ENCODE results near the gene CHD6. TPM values are rescaled to one million over a fixed set of nuclear protein-coding genes. Genes with fewer than 3 reads are reported as not detected.

The CHD6 gene
- total RNA-seq, 1 experiment from 2014 or later: 80.5 TPM

GRCh38 chr20:41572010-41572572, 46.1 kb downstream of the CHD6 start:
- peaks cover 12% of the 10 kb centered on the region; the same call in 1 of the 2 replicates for H3K9me3 ChIP-seq
- H3K4me1 ChIP-seq: peaks cover 19% of the 10 kb centered on the region
- no peak overlapping the region for H3K4me3 Mint-ChIP-seq (ENCODE audit: unreplicated experiment)
- TF ChIP-seq CTCF (IDR thresholded peaks at IDR 0.05; ENCODE audit: insufficient read depth in 1 of 2, low read depth in 1 of 2, low read length in 1 of 2, severe bottlenecking in 1 of 2, unreplicated experiment in 1 of 2): peak; percentile 83 to 91
- BruUV-seq (replicated peaks): no TSS peak
- intact Hi-C loops (cut with micrococcal nuclease; ENCODE audit: unreplicated experiment): loop anchor here (1.0 to 10.0 kb wide), 6 partner anchors 47 to 230 kb away; partner anchors contain the start of genes CHD6 and LPIN3
- H3K27me3 Mint-ChIP-seq (ENCODE audit: insufficient read depth, unreplicated experiment): no peaks in the 10 kb centered on the region
- H3K27me3 ChIP-seq (replicated peaks; ENCODE audit: control insufficient read depth, insufficient read depth, low read length): no peaks in the 10 kb centered on the region
- peaks cover 16% of the 10 kb centered on the region for H3K4me1 Mint-ChIP-seq (ENCODE audit: low read depth, unreplicated experiment)
- H3K4me3 ChIP-seq (ENCODE audit: low read depth, low read length): no peak overlapping the region
- H3K9me3 Mint-ChIP-seq (ENCODE audit: unreplicated experiment): peaks cover 10% of the 10 kb centered on the region
- ChIA-PET POLR2A (interaction anchor here (1.1 kb wide), 1 partner anchor 46 kb away, joined by 4 read pairs; the partner anchor contains the start of gene CHD6), CTCF (interaction anchor here (0.7 to 3.2 kb wide), 21 partner anchors 9 to 231 kb away, joined by 3 to 35 read pairs (median 4); partner anchors contain the start of genes CHD6 and LPIN3)
- no peaks in the 10 kb centered on the region for H3K36me3 ChIP-seq (ENCODE audit: control insufficient read depth, insufficient read depth, low read length)
- DNase-seq: peak; percentile 71 to 73
- H3K36me3 Mint-ChIP-seq (ENCODE audit: insufficient read depth, unreplicated experiment): peaks cover 8% of the 10 kb centered on the region
- no peak overlapping the region for H3K27ac Mint-ChIP-seq (ENCODE audit: unreplicated experiment)

- peaks cover 2% of the 10 kb centered on the region; the same call in 1 of the 2 replicates for H3K36me3 ChIP-seq (ENCODE audit: control insufficient read depth, insufficient read depth, low read length)
- ChIA-PET POLR2A (no interaction called here), CTCF (interaction anchor here (0.5 to 3.2 kb wide), 8 partner anchors 10 to 164 kb away, joined by 3 to 35 read pairs (median 6); no protein-coding TSS in a partner anchor)
- H3K27ac Mint-ChIP-seq (ENCODE audit: unreplicated experiment): no peak overlapping the region
- DNase-seq: no peak
- BruUV-seq (replicated peaks): no TSS peak
- intact Hi-C loops (cut with micrococcal nuclease; ENCODE audit: unreplicated experiment): loop anchor here (5.0 to 10.0 kb wide), 2 partner anchors 84 to 229 kb away; partner anchors contain the start of gene LPIN3
- H3K36me3 Mint-ChIP-seq (ENCODE audit: insufficient read depth, unreplicated experiment): peaks cover 8% of the 10 kb centered on the region
- H3K4me3 Mint-ChIP-seq (ENCODE audit: unreplicated experiment): no peak overlapping the region
- H3K4me1 ChIP-seq: peaks cover 10% of the 10 kb centered on the region
- peaks cover 10% of the 10 kb centered on the region for H3K9me3 Mint-ChIP-seq (ENCODE audit: unreplicated experiment)
- no peak for TF ChIP-seq CTCF (IDR thresholded peaks at IDR 0.05; ENCODE audit: insufficient read depth in 1 of 2, low read depth in 1 of 2, low read length in 1 of 2, severe bottlenecking in 1 of 2, unreplicated experiment in 1 of 2)
- H3K27me3 ChIP-seq (replicated peaks; ENCODE audit: control insufficient read depth, insufficient read depth, low read length): no peaks in the 10 kb centered on the region
- H3K27me3 Mint-ChIP-seq (ENCODE audit: insufficient read depth, unreplicated experiment): no peaks in the 10 kb centered on the region
- H3K9me3 ChIP-seq: peaks cover 12% of the 10 kb centered on the region; the same call in 1 of the 2 replicates
- no peak overlapping the region for H3K4me3 ChIP-seq (ENCODE audit: low read depth, low read length)
- peaks cover 7% of the 10 kb centered on the region for H3K4me1 Mint-ChIP-seq (ENCODE audit: low read depth, unreplicated experiment)
Observed at GRCh38 chr20:41571006-41571405, 47.2 kb downstream of the CHD6 start.

- ChIA-PET CTCF (interaction anchor here (0.5 to 3.2 kb wide), 7 partner anchors 10 to 155 kb away, joined by 3 to 35 read pairs (median 4); no protein-coding TSS in a partner anchor), POLR2A (no interaction called here)
- intact Hi-C loops (cut with micrococcal nuclease; ENCODE audit: unreplicated experiment): loop anchor here (5.0 to 10.0 kb wide), 2 partner anchors 84 to 228 kb away; partner anchors contain the start of gene LPIN3
- Mint-ChIP-seq H3K27ac (ENCODE audit: unreplicated experiment) (no peak overlapping the region), H3K9me3 (ENCODE audit: unreplicated experiment) (peaks cover 9% of the 10 kb centered on the region), H3K4me1 (ENCODE audit: low read depth, unreplicated experiment) (peaks cover 5% of the 10 kb centered on the region), H3K27me3 (ENCODE audit: insufficient read depth, unreplicated experiment) (no peaks in the 10 kb centered on the region), H3K36me3 (ENCODE audit: insufficient read depth, unreplicated experiment) (peaks cover 7% of the 10 kb centered on the region), H3K4me3 (ENCODE audit: unreplicated experiment) (no peak overlapping the region)
- Histone ChIP-seq H3K27me3 (replicated peaks; ENCODE audit: control insufficient read depth, insufficient read depth, low read length) (no peaks in the 10 kb centered on the region), H3K9me3 (peaks cover 8% of the 10 kb centered on the region; the same call in 1 of the 2 replicates), H3K4me1 (peaks cover 10% of the 10 kb centered on the region), H3K36me3 (ENCODE audit: control insufficient read depth, insufficient read depth, low read length) (peaks cover 2% of the 10 kb centered on the region; the same call in 1 of the 2 replicates), H3K4me3 (ENCODE audit: low read depth, low read length) (no peak overlapping the region)
- DNase-seq: no peak
- BruUV-seq (replicated peaks): no TSS peak
- TF ChIP-seq CTCF (IDR thresholded peaks at IDR 0.05; ENCODE audit: insufficient read depth in 1 of 2, low read depth in 1 of 2, low read length in 1 of 2, severe bottlenecking in 1 of 2, unreplicated experiment in 1 of 2): no peak
Observed at GRCh38 chr20:41570557-41570956, 47.6 kb downstream of the CHD6 start.
